Left renal pelvis (tissue), 4 donors: ENCODE data around the gene ZNF543. TPM values are rescaled to one million over a fixed set of nuclear protein-coding genes. Genes with fewer than 3 reads are reported as not detected.
"Not testable (repeated sequence)": the region's sequence is repeated elsewhere in the genome, so short reads cannot be mapped to it uniquely, and the experiment has no call there.

Source experiments
- DNase-seq, 4 donors: peaks; one replicate each; pipeline ENCODE4 v3.0.0-alpha.2; 2013; ENCODE audit warnings: low read depth in 4 of 4, low spot score in 3 of 4
- polyA plus RNA-seq, 4 donors: library from polyadenylated mRNA; unstranded; fragments of 120-200 nt; gene quantifications; one replicate each; pipeline ENCODE4 v1.2.1, GENCODE V29; 2013; ENCODE audit not compliant: insufficient read length in 4 of 4

Gene ZNF543
- polyA plus RNA-seq = 10 to 100 TPM in 1 of 4 donors, 1 to 10 TPM in 3; 7.2 to 10.3 (median 8.8) TPM

DNA sequence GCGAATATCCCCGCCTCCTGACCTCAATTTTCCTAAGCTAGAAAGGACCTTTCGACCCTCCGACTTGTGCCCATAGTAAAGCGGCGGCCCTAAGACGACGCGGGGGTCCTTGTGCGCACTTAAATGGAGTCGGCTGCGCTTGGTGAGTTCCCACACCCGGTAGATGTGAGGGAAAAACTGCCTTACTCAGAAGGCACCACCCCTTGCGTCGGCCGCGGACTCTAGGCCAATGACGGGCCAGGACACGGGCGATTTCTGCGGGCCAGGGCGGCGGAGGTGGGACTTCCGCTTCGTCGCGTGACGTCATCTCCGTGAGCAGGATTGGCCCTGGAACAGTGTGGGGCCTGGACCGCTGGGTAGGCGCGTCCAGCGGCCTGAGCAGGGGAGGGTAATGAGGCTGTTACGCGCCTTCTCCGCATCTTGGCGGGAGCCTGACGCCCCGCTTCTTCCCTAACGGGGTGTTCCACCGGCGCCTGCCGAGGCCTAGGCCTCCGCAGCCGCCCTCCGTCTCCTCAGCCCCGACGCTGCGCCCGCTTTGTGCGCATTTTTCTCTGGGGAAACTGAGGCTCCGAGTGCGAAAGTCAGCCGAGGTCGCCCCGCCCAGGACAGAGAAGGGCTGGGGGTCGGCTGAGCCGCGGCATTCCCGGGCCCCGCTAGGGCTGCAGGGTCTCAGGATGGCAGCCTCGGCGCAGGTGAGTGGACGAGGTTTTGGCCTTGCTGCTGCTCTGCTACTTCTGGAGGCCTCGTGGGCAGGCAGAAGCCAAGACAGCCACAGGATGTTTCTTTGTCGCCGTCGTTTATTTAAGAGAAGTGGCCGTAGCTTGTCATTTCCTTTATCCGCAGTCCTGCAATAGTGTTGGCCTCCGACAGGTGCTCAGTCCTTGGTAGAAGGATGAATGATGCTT lies at the start of gene ZNF543:
ZNF543 (plus strand) TSS at position 293 of the 905 bp plus-strand sequence; CDS start at position 675, 382 bp downstream.
- peak; percentile 89 to 93 (median 92) for DNase-seq

DNA sequence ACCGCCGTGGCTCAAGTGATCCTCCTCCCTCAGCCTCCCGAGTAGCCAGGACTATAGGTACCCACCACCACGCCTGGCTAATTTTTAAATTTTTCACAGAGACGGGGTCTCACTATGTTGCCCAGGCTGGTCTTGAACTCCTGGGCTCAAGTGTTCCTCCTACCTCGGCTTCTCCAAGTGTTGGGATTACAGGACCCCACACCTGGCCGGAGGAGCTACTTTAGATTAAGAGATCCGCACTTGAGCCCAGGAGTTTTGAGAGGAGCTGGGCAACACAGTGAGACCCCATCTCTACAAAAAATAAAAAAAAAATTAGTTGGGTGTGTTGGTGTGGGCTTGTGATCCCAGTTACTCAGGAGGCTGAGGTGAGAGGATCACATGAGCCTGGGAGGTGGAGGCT lies 49.0 kb upstream of the ZNF543 start:
- no peak for DNase-seq

DNA sequence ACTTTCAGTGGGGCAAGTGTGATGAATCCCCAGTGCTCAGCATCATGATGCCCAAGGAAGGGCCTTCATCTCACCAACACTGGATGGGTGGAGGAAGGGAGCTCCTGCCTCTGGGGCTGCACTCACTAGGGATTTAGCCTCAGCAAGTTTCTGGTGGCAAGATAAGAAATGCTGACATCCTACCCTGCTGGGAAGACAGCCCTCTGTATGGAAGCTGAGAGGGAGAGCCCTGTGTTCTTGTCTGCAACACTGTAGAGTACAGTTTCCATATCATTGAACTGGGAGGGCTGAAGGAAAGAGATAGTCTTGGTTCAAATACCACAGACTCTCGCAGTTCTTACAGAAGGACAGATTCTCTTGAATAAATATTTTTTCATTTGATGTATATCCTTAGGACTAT lies 47.3 kb upstream of the ZNF543 start:
- DNase-seq = no peak

DNA sequence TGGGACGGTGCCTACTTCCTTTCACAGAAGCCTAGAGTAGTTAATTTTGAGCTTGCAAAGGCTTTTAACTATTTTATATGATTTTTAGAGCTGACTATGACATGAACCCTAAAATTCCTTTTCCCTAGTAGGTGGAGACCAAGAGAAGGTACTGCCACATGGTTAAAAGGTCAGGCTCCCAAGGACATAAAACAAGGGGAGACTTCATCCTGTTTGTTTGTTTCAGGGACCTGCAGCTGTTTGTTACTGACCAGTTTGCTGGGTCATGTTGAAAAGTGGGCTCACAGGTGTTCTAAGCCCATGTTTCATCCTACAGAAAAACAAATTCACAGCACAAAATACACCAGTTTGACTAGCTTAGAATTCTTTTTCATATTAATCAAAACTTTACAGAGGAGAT lies 43.8 kb upstream of the ZNF543 start:
- no peak for DNase-seq

DNA sequence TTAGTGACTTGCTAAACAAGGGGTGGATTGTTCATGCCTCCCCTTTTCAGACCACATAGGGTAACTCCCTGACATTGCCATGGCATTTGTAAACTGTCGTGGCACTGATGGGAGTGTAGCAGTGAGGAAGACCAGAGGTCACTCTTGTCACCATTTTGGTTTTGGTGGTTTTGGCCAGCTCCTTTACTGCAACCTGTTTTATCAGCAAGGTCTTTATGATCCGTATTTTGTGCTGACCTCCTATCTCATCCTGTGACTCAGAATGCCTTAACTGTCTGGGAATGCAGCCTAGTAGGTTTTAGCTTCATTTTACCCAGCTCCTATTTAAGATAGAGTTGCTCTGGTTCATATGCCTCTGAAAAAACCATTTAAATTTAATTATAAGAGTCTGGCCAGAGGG lies 41.8 kb upstream of the ZNF543 start:
- DNase-seq = not testable (repeated sequence)

DNA sequence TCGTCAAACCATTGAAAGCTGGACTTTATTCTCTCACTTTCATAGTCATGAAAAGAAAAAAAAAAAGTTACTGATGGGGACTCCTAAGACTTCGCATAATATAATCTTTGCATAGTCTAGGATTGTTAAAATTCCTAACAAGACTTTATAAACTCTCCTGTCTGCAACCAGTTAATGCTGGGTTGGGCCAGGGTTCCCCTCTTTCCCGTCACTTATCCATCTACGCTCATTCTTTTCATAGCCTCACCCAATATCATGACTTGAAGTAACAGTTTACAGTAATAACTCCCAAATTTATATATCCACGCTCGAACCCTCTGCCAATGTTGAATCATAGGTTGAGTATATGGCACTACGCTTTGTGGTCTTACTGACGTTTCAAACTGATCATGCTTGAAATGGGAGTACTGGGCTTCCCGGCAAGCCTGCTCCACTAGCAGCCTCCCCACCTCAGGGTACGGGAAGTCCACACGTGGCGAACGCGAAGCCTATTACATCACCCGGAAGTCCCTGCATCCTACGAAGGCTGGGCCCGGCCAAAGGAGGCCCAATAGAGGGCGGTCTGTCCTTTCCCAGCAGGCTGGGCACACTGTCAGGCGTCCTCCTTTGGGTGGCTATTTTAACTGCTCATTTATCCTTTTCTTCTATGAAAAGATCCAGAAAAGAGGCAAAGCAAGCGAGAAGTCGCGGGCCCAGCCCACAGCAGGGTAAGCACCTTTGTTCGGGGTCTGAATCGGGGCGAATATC lies 40.7 kb upstream of the ZNF543 start:
- peak; percentile 85 to 93 (median 90) for DNase-seq

DNA sequence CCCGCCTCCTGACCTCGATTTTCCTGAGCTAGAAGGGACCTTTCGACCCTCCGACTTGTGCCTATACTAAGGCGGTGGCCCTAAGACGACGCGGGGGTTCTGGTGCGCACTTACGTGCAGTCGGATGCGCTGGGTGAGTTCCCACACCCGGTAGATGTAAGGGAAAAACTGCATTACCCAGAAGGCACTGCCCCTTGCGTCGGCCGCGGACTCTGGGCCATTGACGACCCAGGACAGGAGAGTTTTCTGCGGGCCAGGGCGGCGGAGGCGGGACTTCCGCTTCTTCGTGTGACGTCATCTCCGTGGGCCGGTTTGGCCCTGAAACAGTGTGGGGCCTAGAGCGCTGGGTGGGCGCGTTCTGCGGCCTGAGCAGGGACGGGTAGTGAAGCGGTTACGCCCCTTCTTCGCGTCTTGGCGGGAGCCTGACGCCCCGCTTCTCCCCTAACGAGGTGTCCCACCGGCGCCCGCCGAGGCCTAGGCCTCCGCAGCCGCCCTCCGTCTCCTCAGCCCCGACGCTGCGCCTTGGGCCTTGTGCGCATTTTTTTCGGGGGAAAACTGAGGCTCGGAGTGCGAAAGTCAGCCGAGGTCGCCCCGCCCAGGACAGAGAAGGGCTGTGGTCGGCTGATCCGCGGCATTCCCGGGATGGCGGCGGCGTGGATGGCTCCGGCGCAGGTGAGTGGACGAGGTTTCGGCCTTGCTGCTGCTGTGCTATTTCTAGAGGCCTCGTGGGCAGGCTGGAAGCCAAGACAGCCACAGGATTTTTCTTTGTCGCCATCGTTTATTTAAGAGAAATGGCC lies 39.9 kb upstream of the ZNF543 start, which contains the start of gene ZNF460:
ZNF460 (plus strand) TSS at position 321 of the 797 bp plus-strand sequence; CDS start at position 643, 322 bp downstream.
- DNase-seq = peak; percentile 94 to 97 (median 96)

DNA sequence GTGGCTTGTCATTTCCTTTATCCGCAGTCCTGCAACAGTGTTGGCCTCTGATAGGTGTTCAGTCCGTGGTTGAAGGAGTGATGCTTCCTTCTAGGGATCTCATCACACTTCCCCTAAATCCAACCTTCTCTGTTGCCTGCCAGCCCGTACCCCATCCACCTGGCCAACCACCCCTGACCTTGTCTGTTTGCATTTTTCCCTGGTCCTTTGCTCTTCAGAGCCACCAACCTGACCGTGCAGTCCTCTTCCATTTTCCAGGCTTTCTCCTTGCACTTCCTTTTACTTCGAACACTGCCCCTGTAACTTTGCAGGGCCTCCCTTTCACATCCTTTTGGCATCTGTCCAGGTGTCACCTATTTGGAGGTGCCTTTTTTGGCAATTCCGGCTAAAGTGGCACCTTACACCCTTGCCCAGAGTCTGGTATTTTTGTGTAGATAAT lies 39.3 kb upstream of the ZNF543 start:
- peak in 1 of 4 donors; percentile 16 for DNase-seq

DNA sequence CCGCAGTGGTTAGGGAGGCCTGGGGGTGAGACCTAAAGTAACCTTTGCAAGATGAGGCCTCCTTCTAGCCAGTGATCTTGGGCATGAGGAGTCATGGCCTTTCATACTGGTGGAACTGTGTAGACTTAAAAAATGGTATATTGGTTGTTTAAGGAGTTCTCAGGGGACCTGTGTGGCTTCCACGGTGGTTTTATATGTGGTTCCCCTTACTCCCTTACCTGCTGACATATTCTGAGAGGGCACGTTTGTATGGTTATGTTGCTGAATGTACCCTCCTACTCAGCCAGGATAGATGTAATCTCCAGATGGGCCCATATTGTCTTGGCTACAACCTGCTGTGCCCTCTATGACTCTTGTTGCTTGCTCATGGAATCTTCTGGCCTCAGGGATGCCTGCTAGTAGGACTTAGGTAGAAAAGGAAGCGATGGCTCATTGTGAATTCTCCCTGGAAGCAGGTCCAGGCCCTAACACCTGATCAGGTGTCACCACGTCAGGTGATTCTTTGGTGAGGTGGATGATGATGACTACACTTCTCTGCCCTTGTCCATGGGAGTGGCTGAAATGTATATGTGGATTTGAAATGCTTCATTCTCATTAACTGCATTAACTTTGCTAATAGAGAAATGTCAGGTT lies 38.1 kb upstream of the ZNF543 start:
- DNase-seq = no peak

DNA sequence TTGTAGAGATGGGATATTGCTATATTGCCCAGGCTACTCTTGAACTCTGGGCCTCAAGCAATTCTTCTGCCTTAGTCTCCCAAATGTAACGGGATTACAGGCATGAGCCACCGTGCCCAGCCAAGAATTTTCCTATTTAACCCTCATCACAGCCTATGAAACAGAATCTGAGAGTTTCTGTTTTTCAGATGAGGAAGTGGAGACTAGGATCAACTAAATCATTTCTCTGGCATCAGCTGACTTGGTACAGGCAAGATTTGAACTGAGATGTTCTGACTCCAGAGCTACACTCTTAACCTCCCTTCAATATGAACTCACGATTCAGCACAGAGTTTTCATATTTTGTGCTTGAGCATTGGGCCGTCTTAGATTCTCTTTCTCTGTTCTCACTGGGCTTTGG lies 31.9 kb upstream of the ZNF543 start:
- DNase-seq = no peak

DNA sequence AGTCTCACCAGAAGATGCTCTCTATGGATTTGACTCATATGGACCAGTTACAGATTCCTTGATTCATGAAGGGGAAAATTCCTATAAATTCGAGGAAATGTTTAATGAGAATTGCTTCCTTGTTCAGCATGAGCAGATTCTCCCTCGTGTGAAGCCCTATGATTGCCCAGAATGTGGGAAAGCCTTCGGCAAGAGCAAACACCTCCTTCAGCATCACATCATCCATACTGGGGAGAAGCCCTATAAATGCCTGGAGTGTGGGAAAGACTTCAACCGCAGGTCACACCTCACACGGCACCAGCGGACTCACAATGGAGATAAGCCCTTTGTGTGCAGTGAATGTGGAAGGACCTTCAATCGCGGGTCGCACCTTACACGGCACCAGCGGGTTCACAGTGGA lies 29.3 kb upstream of the ZNF543 start:
- DNase-seq = no peak

DNA sequence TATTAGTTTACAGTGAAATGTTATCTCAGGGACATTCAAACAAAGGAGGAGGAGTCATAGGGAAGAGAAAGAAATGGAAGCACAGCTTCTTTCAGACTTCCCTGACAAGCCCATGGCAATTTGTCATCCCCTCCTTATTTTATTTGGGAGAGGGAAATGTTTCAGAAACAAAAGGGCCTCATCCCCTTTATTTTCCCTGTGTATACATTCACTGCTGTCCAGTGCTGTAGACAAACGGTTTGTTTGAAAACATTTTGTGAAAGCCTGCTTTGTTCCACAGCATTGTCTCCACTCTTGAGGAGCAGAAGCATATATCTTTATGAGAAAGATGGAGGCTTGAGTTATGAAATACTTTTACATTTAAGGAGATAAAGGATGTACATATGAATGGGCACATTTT lies 27.7 kb upstream of the ZNF543 start:
- DNase-seq = no peak

DNA sequence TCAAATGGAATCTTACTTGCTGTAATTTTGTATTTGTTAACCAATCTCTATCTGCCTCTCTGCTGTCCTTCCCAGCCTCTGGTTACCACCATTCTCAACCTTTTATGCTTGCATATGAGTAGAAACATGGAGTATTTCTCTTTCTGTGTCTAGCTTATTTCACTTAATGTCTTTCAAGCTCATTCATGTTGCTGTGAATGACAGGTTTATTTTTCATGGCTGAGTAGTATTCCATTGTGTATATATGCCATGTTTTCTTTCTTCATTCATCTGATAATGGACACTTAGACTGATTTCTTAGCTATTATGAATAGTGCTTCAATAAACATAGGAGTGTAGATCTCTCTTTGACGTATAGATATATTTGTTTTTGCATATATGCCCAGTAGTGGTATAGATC lies 26.6 kb upstream of the ZNF543 start:
- no peak for DNase-seq

DNA sequence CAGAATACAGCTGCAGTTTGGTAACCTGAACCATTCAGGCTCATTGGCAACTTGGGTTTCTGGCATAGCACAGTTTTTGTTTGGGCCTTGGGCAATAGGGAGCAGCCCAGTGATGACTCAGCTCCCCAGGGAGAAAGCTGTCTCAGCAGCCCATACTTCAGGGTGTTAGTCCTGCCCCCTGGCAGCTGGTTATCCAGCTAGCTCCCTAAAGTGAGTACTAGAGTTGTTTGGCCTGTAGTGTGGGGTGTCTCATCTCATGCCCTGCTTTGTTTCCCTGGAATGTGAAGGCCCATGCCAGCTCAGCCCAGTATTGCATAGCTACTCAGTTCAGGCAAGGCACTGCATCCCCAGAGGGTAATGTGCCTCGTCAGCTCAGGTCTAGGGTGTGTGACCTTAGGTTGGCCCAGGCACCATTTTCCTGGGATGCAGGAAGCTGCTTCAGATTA lies 18.2 kb upstream of the ZNF543 start:
- no peak for DNase-seq

DNA sequence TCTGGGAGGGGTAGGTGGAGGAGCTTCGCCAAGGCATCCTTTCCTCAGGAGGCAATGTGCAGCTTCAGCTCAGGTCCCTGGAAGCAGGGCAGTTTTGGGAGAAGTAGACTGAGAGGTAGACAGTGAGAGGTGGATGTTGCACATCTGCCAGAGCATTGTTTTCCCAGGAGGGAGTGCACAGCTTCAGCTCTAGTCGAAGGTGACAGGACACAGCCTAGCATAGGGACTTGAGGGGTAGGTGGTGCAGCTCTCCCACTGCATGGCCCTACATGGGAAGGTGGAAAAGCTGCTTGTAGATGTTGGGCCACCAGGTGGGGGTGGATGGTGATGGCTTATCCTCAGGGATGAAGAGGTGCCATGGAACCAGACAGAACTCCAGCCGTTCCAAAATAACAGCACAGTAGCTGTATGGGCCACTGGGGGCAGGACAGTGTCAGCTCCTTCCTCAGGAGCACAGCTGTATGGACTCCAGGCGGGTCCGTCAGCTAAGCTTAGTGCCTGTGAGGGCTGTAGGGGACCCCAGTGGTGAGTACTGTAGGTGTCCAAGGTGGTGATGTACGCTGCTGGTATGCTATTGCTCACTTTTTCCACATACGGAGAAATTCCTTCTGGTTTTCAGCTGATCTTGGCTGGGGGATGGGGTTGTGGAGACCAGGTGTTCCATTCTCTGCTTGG lies 17.4 kb upstream of the ZNF543 start:
- DNase-seq = no peak

DNA sequence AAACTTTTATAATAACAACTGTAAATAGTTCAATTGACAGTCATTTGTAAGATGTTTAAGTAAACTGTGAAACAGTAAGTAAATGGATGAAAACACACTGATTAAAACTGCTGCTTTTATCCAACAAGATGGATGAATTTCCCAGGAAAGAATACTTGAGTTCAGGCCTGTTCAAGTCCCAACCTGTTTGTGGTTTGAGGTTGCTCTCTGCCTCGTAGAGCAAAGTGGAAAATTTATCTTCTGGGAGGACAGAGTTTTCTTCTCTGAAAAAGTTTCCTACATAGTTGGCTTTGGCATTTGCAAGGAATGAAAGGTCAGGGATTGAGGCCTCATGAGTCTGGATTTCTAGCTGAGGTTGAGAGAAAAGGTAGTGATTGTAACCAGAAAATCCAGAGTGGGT lies 15.2 kb upstream of the ZNF543 start:
- no peak for DNase-seq

DNA sequence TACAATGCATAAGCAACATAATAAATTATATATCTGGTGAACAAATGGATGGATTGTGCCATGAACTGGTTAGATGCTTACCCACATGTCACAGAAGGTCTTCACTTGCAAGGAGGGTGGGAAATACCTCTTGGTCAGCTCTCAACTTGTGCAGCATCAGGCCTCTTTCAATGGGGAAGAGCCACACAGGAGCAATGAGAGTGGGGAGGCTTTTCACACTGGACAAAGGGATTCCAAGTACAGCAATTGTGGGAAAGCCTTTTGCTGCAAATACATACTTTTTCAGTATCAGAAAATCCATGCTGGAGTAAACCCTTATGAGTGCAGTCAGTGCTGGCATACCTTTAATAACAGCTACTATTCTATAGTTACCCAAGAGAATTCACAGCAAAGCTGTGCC lies 11.8 kb upstream of the ZNF543 start:
- no peak for DNase-seq

DNA sequence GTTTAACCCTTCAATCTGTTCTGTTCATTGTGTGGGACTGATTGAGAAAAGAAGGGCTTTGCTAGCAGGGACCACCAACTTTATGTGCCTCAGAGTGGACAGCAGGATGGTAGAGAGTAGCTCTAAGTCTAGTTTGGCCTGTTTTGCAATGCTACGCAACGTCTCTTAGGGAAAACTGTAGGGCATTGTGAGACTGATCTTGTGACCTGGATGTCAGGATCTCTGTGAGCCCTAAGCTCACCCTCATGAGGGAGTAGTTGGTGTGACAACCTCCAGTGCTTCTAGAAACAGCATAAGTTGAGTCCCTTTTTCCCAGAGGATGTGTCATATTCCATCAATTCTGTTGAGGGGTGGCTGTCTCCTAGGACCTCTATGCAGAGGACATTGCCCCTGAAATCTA lies 9.5 kb upstream of the ZNF543 start:
- no peak for DNase-seq

DNA sequence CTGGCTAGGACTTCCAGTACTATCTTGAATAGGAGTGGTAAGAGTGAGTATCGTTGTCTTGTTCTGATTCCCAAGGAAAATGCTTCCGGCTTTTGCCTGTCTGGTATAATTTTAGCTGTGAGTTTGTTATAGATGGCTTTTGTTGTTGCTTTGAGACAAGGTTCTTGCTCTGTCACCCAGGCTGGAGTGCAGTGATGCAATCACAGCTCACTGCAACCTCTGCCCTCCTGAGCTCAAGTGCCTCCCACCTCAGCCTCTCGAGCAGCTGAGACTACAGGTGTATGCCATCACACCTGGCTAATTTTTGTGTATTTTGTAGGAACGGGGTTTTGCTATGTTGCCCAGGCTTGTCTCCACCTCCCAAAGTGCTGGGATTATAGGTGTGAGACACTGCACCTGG lies 6.1 kb upstream of the ZNF543 start:
- no peak for DNase-seq

DNA sequence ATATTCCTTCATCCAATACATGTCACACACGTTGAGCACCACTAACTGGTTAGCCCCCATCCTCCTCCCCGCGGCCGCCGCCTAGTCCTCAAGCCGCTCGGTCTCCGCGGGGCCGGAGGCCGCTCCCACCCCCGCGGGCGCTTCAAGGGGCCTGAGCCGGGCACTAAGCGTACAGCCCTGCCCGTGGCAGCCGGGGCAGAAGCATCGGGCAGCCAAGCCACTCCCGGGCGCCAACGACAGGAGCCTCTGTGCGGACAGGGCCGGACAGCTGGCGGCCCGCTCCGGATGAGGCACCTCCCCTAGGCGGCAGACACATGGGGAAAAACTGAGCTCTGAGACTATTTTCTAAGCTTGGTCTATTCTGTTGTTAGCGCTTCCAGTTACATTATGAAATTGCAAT lies 2.8 kb upstream of the ZNF543 start:
- DNase-seq = no peak
